Brain microvascular endothelial cell (primary cell): ENCODE results near the gene ARIH2.

Source experiments
- DNase-seq: peaks from one replicate; pipeline ENCODE4 v3.0.0-alpha.2; 2020
- H3K27ac ChIP-seq: fragments of 250-450 bp; sonication (Bioruptor Pico); 2 replicates; pipeline ENCODE4 v1.5.1; 2020; ENCODE audit warnings: mild to moderate bottlenecking, moderate library complexity
- H3K27me3 ChIP-seq: fragments of 250-450 bp; sonication (Bioruptor Pico); replicated peaks from 2 replicates; pipeline ENCODE4 v1.5.1; 2020; ENCODE audit warnings: mild to moderate bottlenecking
- H3K36me3 ChIP-seq: fragments of 250-450 bp; sonication (Bioruptor Pico); replicated peaks from 2 replicates; pipeline ENCODE4 v1.5.1; 2020; ENCODE audit warnings: mild to moderate bottlenecking
- H3K4me3 ChIP-seq: 2 replicates; pipeline ENCODE4 v1.5.1; 2011; ENCODE audit warnings: low read depth, mild to moderate bottlenecking, control low read depth, low read length, moderate library complexity
- in situ Hi-C: cut with HindIII; loops from 2 replicates; pipeline ENCODE4 v1.10.0; 2017; ENCODE audit warnings: low sequenced_read_pairs, low pct_ligation_motif_present
- TF ChIP-seq, protein P1 (sequence below): IDR thresholded peaks from 2 replicates; pipeline ENCODE4 v1.5.1; 2011; ENCODE audit warnings: low read depth, mild to moderate bottlenecking, moderate library complexity, low read length, control low read depth, inconsistent platforms; ENCODE audit errors: missing control alignments

Gene ARIH2

DNA sequence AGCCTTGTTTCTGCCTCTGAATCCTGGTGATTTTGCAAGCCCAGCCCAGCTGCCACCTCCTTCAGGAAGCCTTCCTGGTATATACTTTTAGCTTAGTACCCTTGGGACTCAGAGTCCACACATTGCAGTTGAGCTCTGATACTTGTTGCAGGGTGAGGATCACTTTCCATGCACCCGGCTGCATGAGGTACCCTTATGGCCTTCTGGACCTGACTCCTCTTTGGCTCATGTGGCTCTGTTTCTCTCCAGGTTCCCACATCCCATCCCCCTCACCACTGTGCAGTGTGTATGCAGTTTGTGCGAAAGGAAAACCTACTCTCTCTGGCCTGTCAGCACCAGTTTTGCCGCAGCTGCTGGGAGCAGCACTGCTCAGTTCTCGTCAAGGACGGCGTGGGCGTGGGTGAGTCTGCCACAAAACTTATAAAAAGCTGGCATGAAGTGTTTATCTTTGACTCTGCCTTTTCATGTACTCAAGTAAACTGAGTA lies 48.3 kb downstream of the ARIH2 start:
- Histone ChIP-seq H3K36me3 (peaks cover 51% of the 10 kb centered on the region), H3K27me3 (no peaks in the 10 kb centered on the region), H3K27ac (no peak overlapping the region), H3K4me3 (no peak overlapping the region)
- in situ Hi-C loops, result no loop called here
- TF ChIP-seq, protein P1, sequence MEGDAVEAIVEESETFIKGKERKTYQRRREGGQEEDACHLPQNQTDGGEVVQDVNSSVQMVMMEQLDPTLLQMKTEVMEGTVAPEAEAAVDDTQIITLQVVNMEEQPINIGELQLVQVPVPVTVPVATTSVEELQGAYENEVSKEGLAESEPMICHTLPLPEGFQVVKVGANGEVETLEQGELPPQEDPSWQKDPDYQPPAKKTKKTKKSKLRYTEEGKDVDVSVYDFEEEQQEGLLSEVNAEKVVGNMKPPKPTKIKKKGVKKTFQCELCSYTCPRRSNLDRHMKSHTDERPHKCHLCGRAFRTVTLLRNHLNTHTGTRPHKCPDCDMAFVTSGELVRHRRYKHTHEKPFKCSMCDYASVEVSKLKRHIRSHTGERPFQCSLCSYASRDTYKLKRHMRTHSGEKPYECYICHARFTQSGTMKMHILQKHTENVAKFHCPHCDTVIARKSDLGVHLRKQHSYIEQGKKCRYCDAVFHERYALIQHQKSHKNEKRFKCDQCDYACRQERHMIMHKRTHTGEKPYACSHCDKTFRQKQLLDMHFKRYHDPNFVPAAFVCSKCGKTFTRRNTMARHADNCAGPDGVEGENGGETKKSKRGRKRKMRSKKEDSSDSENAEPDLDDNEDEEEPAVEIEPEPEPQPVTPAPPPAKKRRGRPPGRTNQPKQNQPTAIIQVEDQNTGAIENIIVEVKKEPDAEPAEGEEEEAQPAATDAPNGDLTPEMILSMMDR, result no peak
- DNase-seq, result no peak

DNA sequence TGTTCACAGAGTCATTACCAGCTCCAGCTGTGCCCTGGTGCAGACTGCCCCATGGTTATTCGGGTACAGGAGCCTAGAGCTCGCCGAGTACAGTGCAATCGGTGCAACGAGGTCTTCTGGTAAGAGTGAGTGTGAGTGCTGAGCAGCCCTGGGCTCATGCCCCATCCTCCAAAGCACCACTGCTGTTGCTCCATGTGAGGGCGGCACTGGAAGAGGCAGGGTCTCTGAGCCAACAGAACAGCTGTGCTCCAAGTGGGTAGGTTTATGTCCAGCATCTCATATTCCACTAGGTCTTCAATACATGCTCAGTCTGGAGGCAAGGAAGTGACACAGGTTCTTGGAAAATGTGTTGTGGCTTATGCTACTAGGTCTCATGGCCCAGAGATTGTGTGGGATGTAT lies 51.9 kb downstream of the ARIH2 start:
- Histone ChIP-seq H3K4me3 (no peak overlapping the region), H3K36me3 (peaks cover 79% of the 10 kb centered on the region), H3K27me3 (no peaks in the 10 kb centered on the region), H3K27ac (no peak overlapping the region)
- DNase-seq, result no peak
- in situ Hi-C loops, result no loop called here
- TF ChIP-seq, protein P1, result no peak

DNA sequence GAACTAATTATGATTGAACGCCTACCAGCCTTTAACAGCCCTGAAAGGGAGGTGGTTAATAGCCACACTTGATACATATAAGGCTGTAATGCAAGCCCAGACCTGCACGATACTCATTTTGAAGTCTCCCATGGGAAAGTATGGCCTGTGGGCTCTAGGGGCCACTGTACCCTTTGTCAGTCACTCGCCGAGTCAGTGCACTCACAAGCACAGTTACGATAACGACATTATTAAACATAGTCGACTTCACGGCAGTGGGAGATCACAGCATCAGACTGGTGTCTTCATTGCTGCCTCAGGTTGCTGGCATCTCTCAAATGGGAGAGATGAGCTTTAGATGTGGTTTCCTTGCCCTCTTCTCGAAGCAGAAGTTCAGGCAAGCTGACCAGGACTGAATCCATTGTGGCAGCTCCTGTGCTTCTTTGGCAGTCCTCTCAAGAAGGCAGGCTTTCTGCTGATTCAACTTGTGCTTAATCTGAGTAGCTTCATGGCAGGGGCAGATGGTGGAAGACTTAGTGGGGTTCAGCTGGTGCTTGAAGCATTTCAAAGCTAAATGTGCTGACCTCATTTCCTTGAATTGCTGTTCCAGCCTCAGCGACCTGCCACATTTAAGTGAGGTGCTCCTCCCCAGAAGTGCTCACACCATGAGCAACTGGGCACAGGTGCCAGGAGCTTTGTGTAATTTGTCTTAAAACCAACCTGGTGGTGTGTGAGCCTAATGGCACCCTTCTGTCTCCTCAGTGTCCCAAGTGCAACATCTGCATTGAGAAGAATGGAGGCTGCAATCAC lies 55.6 kb downstream of the ARIH2 start:
- H3K36me3 ChIP-seq, result peaks cover 79% of the 10 kb centered on the region
- H3K27me3 ChIP-seq, result no peaks in the 10 kb centered on the region
- H3K4me3 ChIP-seq, result no peak overlapping the region
- in situ Hi-C loops, result no loop called here
- TF ChIP-seq, protein P1, result no peak
- no peak overlapping the region for H3K27ac ChIP-seq
- DNase-seq, result no peak

DNA sequence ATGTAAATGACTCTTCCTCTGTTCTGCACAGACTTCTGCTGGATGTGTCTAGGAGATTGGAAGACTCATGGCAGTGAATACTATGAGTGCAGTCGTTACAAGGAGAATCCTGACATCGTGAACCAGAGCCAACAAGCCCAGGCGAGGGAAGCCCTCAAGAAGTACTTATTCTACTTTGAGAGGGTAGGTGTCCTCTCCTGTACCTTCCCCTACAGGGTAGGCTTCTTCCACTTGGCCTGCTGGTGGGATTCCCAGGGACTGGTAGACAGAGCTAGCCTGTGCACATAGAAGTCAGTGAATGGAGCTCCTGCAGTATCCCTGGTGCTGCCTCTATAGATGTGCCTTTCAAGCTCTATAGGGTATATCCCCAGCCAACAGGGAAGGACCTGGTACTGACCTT lies 60.8 kb downstream of the ARIH2 start:
- TF ChIP-seq, protein P1, result no peak
- peaks cover 68% of the 10 kb centered on the region for H3K36me3 ChIP-seq
- DNase-seq, result no peak

DNA sequence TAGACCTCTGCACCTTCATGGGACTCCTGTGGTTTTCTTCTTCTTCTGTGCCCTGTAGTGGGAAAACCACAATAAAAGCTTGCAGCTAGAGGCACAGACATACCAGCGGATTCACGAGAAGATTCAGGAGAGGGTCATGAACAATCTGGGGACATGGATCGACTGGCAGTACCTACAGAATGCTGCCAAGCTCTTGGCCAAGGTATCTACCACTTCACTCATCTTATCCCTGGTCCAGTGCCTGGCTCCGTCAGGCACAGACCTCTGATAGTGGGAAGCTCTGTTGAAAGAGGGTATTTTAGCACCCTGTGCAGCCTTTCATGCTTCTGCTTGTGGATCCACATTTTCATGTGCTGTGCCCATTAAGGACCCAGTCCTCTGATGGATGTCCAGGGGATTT lies 61.7 kb downstream of the ARIH2 start:
- no peak overlapping the region for H3K27ac ChIP-seq
- no peak overlapping the region for H3K4me3 ChIP-seq
- in situ Hi-C loops, result no loop called here
- H3K27me3 ChIP-seq, result no peaks in the 10 kb centered on the region
- no peak for DNase-seq
- TF ChIP-seq, protein P1, result no peak
- H3K36me3 ChIP-seq, result peaks cover 63% of the 10 kb centered on the region

More for the DNA sequence above, 60.8 kb downstream of the ARIH2 start:
- in situ Hi-C loops, result no loop called here
- H3K27ac ChIP-seq, result no peak overlapping the region
- H3K27me3 ChIP-seq, result no peaks in the 10 kb centered on the region
- H3K4me3 ChIP-seq, result no peak overlapping the region
